ENCODE measurements around the gene MYO18A. TPM values are rescaled to one million over a fixed set of nuclear protein-coding genes. Genes with fewer than 3 reads are reported as not detected.

MYO18A gene
- total and polyA plus RNA-seq, 12 donors: 61.4 to 442 (median 327) TPM

- TF ChIP-seq CTCF (IDR thresholded peaks at IDR 0.05): no peak
- no peak for DNase-seq
These were observed 34.3 kb upstream of the MYO18A start for GRCh38 chr17:29214215-29215146.

GRCh38 chr17:29212681-29213121, 32.5 kb upstream of the MYO18A start:
- Histone ChIP-seq H3K9me3 (no peaks in the 10 kb centered on the region), H3K27ac (no peak overlapping the region), H3K4me1 (peaks cover 0 to 5% (median 0%) of the 10 kb centered on the region in 9 donors), H3K27me3 (no peaks in the 10 kb centered on the region), H3K4me3 (no peak overlapping the region), H3K36me3 (no peaks in the 10 kb centered on the region)
- WGBS, 2 donors: 72 to 87% methylated on average over 5 of the region's 5 CpGs
- TF ChIP-seq CTCF (IDR thresholded peaks at IDR 0.05): no peak
- no peak for DNase-seq
- intact Hi-C loops (cut with DNase I): loop anchor here in 1 of 10 donors (10.0 kb wide), 1 partner anchor 258 kb away; the partner anchor contains the start of gene PHF12
- no peak for ATAC-seq

More at GRCh38 chr17:29214215-29215146, 34.3 kb upstream of the MYO18A start:
- Histone ChIP-seq H3K9me3 (no peaks in the 10 kb centered on the region), H3K27me3 (no peaks in the 10 kb centered on the region), H3K27ac (no peak overlapping the region), H3K4me1 (peaks cover 0 to 10% (median 5%) of the 10 kb centered on the region in 9 donors), H3K4me3 (no peak overlapping the region), H3K36me3 (no peaks in the 10 kb centered on the region)
- no peak for ATAC-seq
- intact Hi-C loops (cut with DNase I): loop anchor here in 9 of 10 donors (5.0 to 10.0 kb wide), 6 partner anchors 32 to 512 kb away; partner anchors contain the start of genes MYO18A (in 2 of the 9) and PHF12 (in 1 of the 9)
- 88 to 90% methylated on average over 8 of the region's 8 CpGs for WGBS, 2 donors

- TF ChIP-seq CTCF (IDR thresholded peaks at IDR 0.05): no peak
- no peaks in the 10 kb centered on the region for H3K27me3 ChIP-seq
- 100% methylated on average over 1 of the region's 1 CpG for WGBS, 2 donors
- no peak overlapping the region for H3K27ac ChIP-seq
- intact Hi-C loops (cut with DNase I): loop anchor here in 1 of 10 donors (10.0 kb wide), 1 partner anchor 257 kb away; the partner anchor contains the start of gene PHF12
- no peak overlapping the region for H3K4me3 ChIP-seq
- no peaks in the 10 kb centered on the region for H3K36me3 ChIP-seq
- DNase-seq: no peak
- H3K4me1 ChIP-seq: peaks cover 0 to 5% (median 0%) of the 10 kb centered on the region in 9 donors
- H3K9me3 ChIP-seq: no peaks in the 10 kb centered on the region
- ATAC-seq: no peak
These were observed 32.0 kb upstream of the MYO18A start for GRCh38 chr17:29212094-29212631.

- no peak overlapping the region for H3K4me3 ChIP-seq
- peaks cover 0 to 5% (median 0%) of the 10 kb centered on the region in 9 donors for H3K4me1 ChIP-seq
- TF ChIP-seq CTCF (IDR thresholded peaks at IDR 0.05): no peak
- no peaks in the 10 kb centered on the region for H3K36me3 ChIP-seq
- DNase-seq: no peak
- intact Hi-C loops (cut with DNase I): loop anchor here in 1 of 10 donors (10.0 kb wide), 1 partner anchor 256 kb away; the partner anchor contains the start of gene PHF12
- no peak overlapping the region for H3K27ac ChIP-seq
- H3K9me3 ChIP-seq: no peaks in the 10 kb centered on the region
- H3K27me3 ChIP-seq: no peaks in the 10 kb centered on the region
- WGBS, 2 donors: 83 to 85% methylated on average over 2 of the region's 2 CpGs
- no peak for ATAC-seq
These were observed 30.7 kb upstream of the MYO18A start for GRCh38 chr17:29210879-29211278.

All from heart right ventricle (tissue), 16 donors.